ENCODE data around the gene GGACT. TPM values are rescaled to one million over a fixed set of nuclear protein-coding genes. Genes with fewer than 3 reads are reported as not detected.

The GGACT gene
- total and polyA plus RNA-seq, 12 donors: 1.8 to 16.0 (median 10.2) TPM

- Histone ChIP-seq H3K4me1 (replicated peaks in 1 of 2) (peaks cover 0 to 6% of the 10 kb centered on the region in 2 donors), H3K36me3 (replicated peaks in 1 of 2) (no peaks in the 10 kb centered on the region), H3K4me3 (no peak overlapping the region), H3K27me3 (no peaks in the 10 kb centered on the region), H3K9me3 (replicated peaks in 1 of 3) (no peaks in the 10 kb centered on the region), H3K27ac (no peak overlapping the region)
- intact Hi-C loops (cut with DNase I): no loop called here
- DNase-seq: no peak
- WGBS, 4 donors: 83 to 95% (median 95%) methylated on average over 1 of the region's 1 CpG
- no peak for TF ChIP-seq CTCF (IDR thresholded peaks at IDR 0.05)
- TF ChIP-seq POLR2A (IDR thresholded peaks at IDR 0.05): no peak
Measured at GRCh38 chr13:100497389-100497788, 91.2 kb downstream of the GGACT start.

GRCh38 chr13:100495455-100495854, 93.1 kb downstream of the GGACT start:
- Histone ChIP-seq H3K36me3 (replicated peaks in 1 of 2) (no peaks in the 10 kb centered on the region), H3K4me3 (no peak overlapping the region), H3K27ac (no peak overlapping the region), H3K4me1 (replicated peaks in 1 of 2) (peaks cover 0 to 20% of the 10 kb centered on the region in 2 donors), H3K27me3 (no peaks in the 10 kb centered on the region), H3K9me3 (replicated peaks in 1 of 3) (no peaks in the 10 kb centered on the region)
- no peak for DNase-seq
- TF ChIP-seq POLR2A (IDR thresholded peaks at IDR 0.05) (no peak), CTCF (IDR thresholded peaks at IDR 0.05) (no peak)
- intact Hi-C loops (cut with DNase I): no loop called here
- WGBS, 4 donors: 95 to 100% (median 96%) methylated on average over 1 of the region's 1 CpG

DNA sequence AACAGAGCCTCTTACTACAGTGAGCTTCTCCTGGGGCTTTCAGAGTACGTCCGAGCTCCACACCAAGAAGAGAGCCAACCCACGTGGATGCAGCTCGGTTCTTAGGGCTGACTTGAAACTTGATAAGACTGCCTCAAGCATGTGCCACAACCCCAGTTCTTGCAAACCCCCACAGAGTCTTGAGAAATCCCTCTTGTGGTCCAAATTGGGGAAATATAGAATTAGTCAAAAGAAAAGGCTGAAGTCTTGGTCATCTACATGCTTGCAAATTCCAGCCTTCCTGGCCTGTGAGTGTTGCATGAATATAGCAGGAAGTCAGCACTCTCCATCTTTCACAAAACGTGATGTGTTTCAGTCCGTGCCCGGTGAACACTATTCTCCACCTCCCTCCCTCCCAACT, 95.2 kb downstream of the GGACT start:
- H3K27ac ChIP-seq: no peak overlapping the region
- no peaks in the 10 kb centered on the region for H3K9me3 ChIP-seq (replicated peaks in 1 of 3)
- peaks cover 0 to 20% of the 10 kb centered on the region in 2 donors for H3K4me1 ChIP-seq (replicated peaks in 1 of 2)
- intact Hi-C loops (cut with DNase I): no loop called here
- H3K4me3 ChIP-seq: no peak overlapping the region
- TF ChIP-seq CTCF (IDR thresholded peaks at IDR 0.05) (no peak), POLR2A (IDR thresholded peaks at IDR 0.05) (no peak)
- WGBS, 4 donors: 85 to 93% (median 89%) methylated on average over 5 to 7 of the region's 7 CpGs
- no peaks in the 10 kb centered on the region for H3K27me3 ChIP-seq
- DNase-seq: no peak
- H3K36me3 ChIP-seq (replicated peaks in 1 of 2): no peaks in the 10 kb centered on the region

GRCh38 chr13:100491164-100491842, 97.3 kb downstream of the GGACT start:
- TF ChIP-seq CTCF (IDR thresholded peaks at IDR 0.05): peak in 3 of 6 experiments; percentile 7 to 27 (median 20)
- TF ChIP-seq POLR2A (IDR thresholded peaks at IDR 0.05): no peak
- H3K4me1 ChIP-seq (replicated peaks in 1 of 2): peaks cover 0 to 20% of the 10 kb centered on the region in 2 donors
- intact Hi-C loops (cut with DNase I): no loop called here
- 43 to 53% (median 48%) methylated on average over 8 of the region's 8 CpGs for WGBS, 4 donors
- peak overlapping the region in 3 of 5 donors; percentile 14 to 71 (median 64) for H3K27ac ChIP-seq
- H3K4me3 ChIP-seq: no peak overlapping the region
- H3K36me3 ChIP-seq (replicated peaks in 1 of 2): no peaks in the 10 kb centered on the region
- peak; percentile 21 to 73 (median 59) for DNase-seq
- H3K27me3 ChIP-seq: no peaks in the 10 kb centered on the region
- no peaks in the 10 kb centered on the region for H3K9me3 ChIP-seq (replicated peaks in 1 of 3)

Data from adrenal gland (tissue), 12 donors.